Caco-2 (cell line): ENCODE data around the gene SLC5A11. TPM values are rescaled to one million over a fixed set of nuclear protein-coding genes. Genes with fewer than 3 reads are reported as not detected.

Source experiments
- BruUV-seq: library from RNA; stranded (reverse); fragments of 400-500 nt; replicated peaks from 2 replicates; lab custom pipeline; 2021; lab: Mats Ljungman, UMichigan
- CTCF ChIA-PET: fragments of 300-600 bp; sonication (Branson Sonifier 250); formaldehyde crosslinking; loops from one replicate; lab custom pipeline; 2022; ENCODE audit warnings: antibody characterized with exemption; lab: Charles Lee
- POLR2A ChIA-PET: fragments of 300-600 bp; sonication (Branson Sonifier 250); formaldehyde crosslinking; loops from one replicate; lab custom pipeline; 2022; ENCODE audit warnings: antibody characterized with exemption; lab: Charles Lee
- DNase-seq, 2 experiments: peaks; one replicate each; pipeline versions ENCODE4 v3.0.0 to v3.0.0-alpha.2; 2020 to 2022
- H3K27me3 ChIP-seq: replicated peaks from 2 replicates; pipeline ENCODE4 v1.6.0; 2011; ENCODE audit warnings: low read length; ENCODE audit not compliant: control insufficient read depth, insufficient read depth
- H3K36me3 ChIP-seq: 2 replicates; pipeline ENCODE4 v1.5.1; 2011; ENCODE audit warnings: low read length; ENCODE audit not compliant: control insufficient read depth, insufficient read depth
- H3K4me1 ChIP-seq: fragments of 250-450 bp; sonication (Bioruptor Pico); 2 replicates; pipeline ENCODE4 v1.5.1; 2020; ENCODE audit warnings: mild to moderate bottlenecking
- H3K4me3 ChIP-seq: 2 replicates; pipeline ENCODE4 v1.5.1; 2011; ENCODE audit warnings: low read depth, mild to moderate bottlenecking, control low read depth, low read length
- H3K9me3 ChIP-seq: fragments of 250-450 bp; sonication (Bioruptor Pico); 2 replicates; pipeline ENCODE4 v1.5.1; 2020; ENCODE audit warnings: mild to moderate bottlenecking, moderate library complexity
- H3K27ac Mint-ChIP-seq: one replicate; pipeline ENCODE4 v1.8.0; 2022; ENCODE audit warnings: mixed read lengths; ENCODE audit not compliant: unreplicated experiment
- H3K27me3 Mint-ChIP-seq: one replicate; pipeline ENCODE4 v1.8.0; 2022; ENCODE audit warnings: mixed read lengths; ENCODE audit not compliant: insufficient read depth, unreplicated experiment
- H3K36me3 Mint-ChIP-seq: one replicate; pipeline ENCODE4 v1.8.0; 2022; ENCODE audit warnings: mild to moderate bottlenecking, mixed read lengths; ENCODE audit not compliant: insufficient read depth, unreplicated experiment
- H3K4me1 Mint-ChIP-seq: one replicate; pipeline ENCODE4 v1.8.0; 2022; ENCODE audit warnings: low read depth, mixed read lengths; ENCODE audit not compliant: unreplicated experiment
- H3K4me3 Mint-ChIP-seq: one replicate; pipeline ENCODE4 v1.8.0; 2022; ENCODE audit warnings: mild to moderate bottlenecking, moderate library complexity, mixed read lengths; ENCODE audit not compliant: unreplicated experiment
- H3K9me3 Mint-ChIP-seq: one replicate; pipeline ENCODE4 v1.8.0; 2022; ENCODE audit warnings: mixed read lengths; ENCODE audit not compliant: unreplicated experiment
- intact Hi-C: fragments of 100-400 bp; cut with micrococcal nuclease; formaldehyde crosslinking; loops from one replicate; pipeline ENCODE4 v1.10.0; 2022; ENCODE audit not compliant: unreplicated experiment
- total RNA-seq: library from RNA; stranded (reverse); gene quantifications from 2 replicates; pipeline ENCODE4 v1.2.3, GENCODE V29; 2022
- TF ChIP-seq, protein P1 (sequence below), 2 experiments: fragments of 200-600 bp in 1 of 2; IDR thresholded peaks; 1 replicate in 1 of 2; 2 replicates in 1 of 2; pipeline versions ENCODE4 v1.5.1 to v1.8.0; 2011 to 2022; ENCODE audit warnings: antibody characterized with exemption in 1 of 2, control low read depth in 1 of 2, inconsistent platforms in 1 of 2, low read depth in 1 of 2, low read length in 1 of 2, mild to moderate bottlenecking in 1 of 2, moderate library complexity in 1 of 2; ENCODE audit not compliant: insufficient read depth in 1 of 2, severe bottlenecking in 1 of 2, unreplicated experiment in 1 of 2

Gene SLC5A11
- total RNA-seq, 1 experiment from 2014 or later: 0.95 TPM

DNA sequence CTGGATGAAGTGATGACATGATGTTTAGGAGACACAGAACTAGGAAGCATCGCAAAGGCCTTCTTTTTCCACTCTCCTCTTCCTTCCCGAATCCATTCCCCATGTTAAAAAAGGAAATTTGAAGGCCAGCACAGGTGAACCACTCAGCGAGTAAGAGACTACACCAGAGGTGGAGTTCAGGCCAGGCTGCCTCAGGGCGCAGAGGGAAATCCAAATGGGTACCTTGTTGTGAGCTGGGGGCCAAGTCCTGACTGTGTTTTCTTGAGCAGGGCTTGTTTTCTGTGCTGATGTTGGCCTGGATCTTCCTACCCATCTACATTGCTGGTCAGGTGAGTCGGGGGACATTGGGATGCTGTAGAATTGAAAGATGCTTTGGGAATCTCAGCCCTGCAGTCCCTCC lies 26.1 kb downstream of the SLC5A11 start:
- Histone ChIP-seq H3K27me3 (no peaks in the 10 kb centered on the region), H3K4me1 (no peaks in the 10 kb centered on the region), H3K9me3 (no peaks in the 10 kb centered on the region), H3K4me3 (no peak overlapping the region), H3K36me3 (no peaks in the 10 kb centered on the region)
- ChIA-PET POLR2A (no interaction called here), CTCF (no interaction called here)
- DNase-seq: no peak
- Mint-ChIP-seq H3K36me3 (no peaks in the 10 kb centered on the region), H3K4me1 (no peaks in the 10 kb centered on the region), H3K27ac (no peak overlapping the region), H3K9me3 (no peaks in the 10 kb centered on the region), H3K27me3 (peaks cover 4% of the 10 kb centered on the region), H3K4me3 (no peak overlapping the region)
- TF ChIP-seq, protein P1, sequence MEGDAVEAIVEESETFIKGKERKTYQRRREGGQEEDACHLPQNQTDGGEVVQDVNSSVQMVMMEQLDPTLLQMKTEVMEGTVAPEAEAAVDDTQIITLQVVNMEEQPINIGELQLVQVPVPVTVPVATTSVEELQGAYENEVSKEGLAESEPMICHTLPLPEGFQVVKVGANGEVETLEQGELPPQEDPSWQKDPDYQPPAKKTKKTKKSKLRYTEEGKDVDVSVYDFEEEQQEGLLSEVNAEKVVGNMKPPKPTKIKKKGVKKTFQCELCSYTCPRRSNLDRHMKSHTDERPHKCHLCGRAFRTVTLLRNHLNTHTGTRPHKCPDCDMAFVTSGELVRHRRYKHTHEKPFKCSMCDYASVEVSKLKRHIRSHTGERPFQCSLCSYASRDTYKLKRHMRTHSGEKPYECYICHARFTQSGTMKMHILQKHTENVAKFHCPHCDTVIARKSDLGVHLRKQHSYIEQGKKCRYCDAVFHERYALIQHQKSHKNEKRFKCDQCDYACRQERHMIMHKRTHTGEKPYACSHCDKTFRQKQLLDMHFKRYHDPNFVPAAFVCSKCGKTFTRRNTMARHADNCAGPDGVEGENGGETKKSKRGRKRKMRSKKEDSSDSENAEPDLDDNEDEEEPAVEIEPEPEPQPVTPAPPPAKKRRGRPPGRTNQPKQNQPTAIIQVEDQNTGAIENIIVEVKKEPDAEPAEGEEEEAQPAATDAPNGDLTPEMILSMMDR (IDR thresholded peaks at IDR 0.05; ENCODE audit: insufficient read depth in 1 of 2, low read depth in 1 of 2, low read length in 1 of 2, severe bottlenecking in 1 of 2, unreplicated experiment in 1 of 2): no peak
- no TSS peak for BruUV-seq
- intact Hi-C loops: no loop called here

DNA sequence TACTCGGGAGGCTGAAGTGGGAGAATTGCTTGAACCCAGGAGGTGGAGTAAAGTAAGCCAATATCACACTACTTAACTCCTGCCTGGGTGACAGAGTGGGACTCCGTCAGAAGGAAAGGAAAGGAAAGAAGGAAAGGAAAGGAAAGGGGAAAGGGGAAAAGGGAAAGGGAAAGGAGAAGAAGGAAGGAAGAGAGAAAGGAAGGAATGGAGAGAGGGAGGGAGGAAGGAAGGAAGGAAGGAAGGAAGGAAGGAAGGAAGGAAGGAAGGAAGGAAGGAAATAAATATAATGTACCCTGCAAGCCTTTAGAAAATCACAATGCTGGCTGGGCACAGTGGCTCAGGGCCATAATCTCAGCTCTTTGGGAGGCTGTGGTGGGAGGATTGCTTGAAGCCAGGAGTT lies 27.3 kb downstream of the SLC5A11 start:
- ChIA-PET CTCF (no interaction called here), POLR2A (interaction anchor here (0.5 kb wide), 1 partner anchor 379 kb away, joined by 16 read pairs; no protein-coding TSS in a partner anchor)
- BruUV-seq: no TSS peak
- Histone ChIP-seq H3K36me3 (no peaks in the 10 kb centered on the region), H3K9me3 (no peaks in the 10 kb centered on the region), H3K27me3 (no peaks in the 10 kb centered on the region), H3K4me1 (no peaks in the 10 kb centered on the region), H3K4me3 (no peak overlapping the region)
- no peaks in the 10 kb centered on the region for H3K4me1 Mint-ChIP-seq
- H3K27me3 Mint-ChIP-seq: no peaks in the 10 kb centered on the region
- no peak overlapping the region for H3K4me3 Mint-ChIP-seq
- DNase-seq: no peak
- H3K27ac Mint-ChIP-seq: no peak overlapping the region
- TF ChIP-seq, protein P1 (IDR thresholded peaks at IDR 0.05; ENCODE audit: insufficient read depth in 1 of 2, low read depth in 1 of 2, low read length in 1 of 2, severe bottlenecking in 1 of 2, unreplicated experiment in 1 of 2): no peak
- H3K36me3 Mint-ChIP-seq: no peaks in the 10 kb centered on the region
- H3K9me3 Mint-ChIP-seq: no peaks in the 10 kb centered on the region
- intact Hi-C loops: no loop called here

DNA sequence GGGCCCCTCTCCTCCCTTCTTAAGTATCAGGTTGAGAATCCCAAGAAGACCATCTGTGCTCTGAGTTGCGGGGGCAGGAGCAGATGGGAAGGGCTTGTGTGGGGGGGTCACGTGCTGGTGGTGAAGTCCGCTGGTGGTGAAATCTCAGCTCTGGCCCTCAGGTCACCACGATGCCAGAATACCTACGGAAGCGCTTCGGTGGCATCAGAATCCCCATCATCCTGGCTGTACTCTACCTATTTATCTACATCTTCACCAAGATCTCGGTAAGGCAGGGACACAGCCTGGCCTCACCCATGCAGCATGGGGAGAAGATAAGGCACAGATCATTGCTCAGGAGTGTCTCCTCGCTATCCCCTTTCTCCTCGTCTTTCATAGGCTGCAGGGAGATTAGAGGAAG lies 29.7 kb downstream of the SLC5A11 start:
- no peak overlapping the region for H3K27ac Mint-ChIP-seq
- no peak overlapping the region for H3K4me3 Mint-ChIP-seq
- Histone ChIP-seq H3K36me3 (no peaks in the 10 kb centered on the region), H3K4me1 (no peaks in the 10 kb centered on the region), H3K4me3 (no peak overlapping the region), H3K9me3 (no peaks in the 10 kb centered on the region), H3K27me3 (no peaks in the 10 kb centered on the region)
- H3K27me3 Mint-ChIP-seq: no peaks in the 10 kb centered on the region
- CTCF ChIA-PET: no interaction called here
- H3K9me3 Mint-ChIP-seq: no peaks in the 10 kb centered on the region
- H3K4me1 Mint-ChIP-seq: no peaks in the 10 kb centered on the region
- BruUV-seq: no TSS peak
- intact Hi-C loops: no loop called here
- TF ChIP-seq, protein P1 (IDR thresholded peaks at IDR 0.05; ENCODE audit: insufficient read depth in 1 of 2, low read depth in 1 of 2, low read length in 1 of 2, severe bottlenecking in 1 of 2, unreplicated experiment in 1 of 2): no peak
- no peaks in the 10 kb centered on the region for H3K36me3 Mint-ChIP-seq
- POLR2A ChIA-PET: no interaction called here
- DNase-seq: no peak
